Epithelial cell of proximal tubule (primary cell): ENCODE results near the gene ACTL8. TPM values are rescaled to one million over a fixed set of nuclear protein-coding genes. Genes with fewer than 3 reads are reported as not detected.
"Not testable (repeated sequence)": the region's sequence is repeated elsewhere in the genome, so short reads cannot be mapped to it uniquely, and the experiment has no call there.

ENCODE experiments used
- DNase-seq: peaks from one replicate; pipeline ENCODE4 v3.0.0-alpha.2; 2011; ENCODE audit warnings: low read depth
- H3K4me3 ChIP-seq: 2 replicates; pipeline ENCODE4 v1.5.1; 2011; ENCODE audit warnings: low read depth, mild to moderate bottlenecking, low read length
- CTCF ChIP-seq: conservative IDR thresholded peaks from 2 replicates; pipeline ENCODE4 v1.5.1; 2012; ENCODE audit warnings: low read depth, mild to moderate bottlenecking, low read length
- total RNA-seq: library from RNA; depleted of rRNA; stranded (reverse); fragments of >200 nt; gene quantifications from 2 replicates; pipeline ENCODE4 v1.2.3, GENCODE V29; 2015

The ACTL8 gene
- total RNA-seq, 1 donor from 2014 or later, result not detected

- H3K4me3 ChIP-seq, result no peak overlapping the region
- no peak for TF ChIP-seq CTCF
- no peak for DNase-seq
Observed at GRCh38 chr1:17741052-17741451, 14.1 kb upstream of the ACTL8 start.

- no peak for DNase-seq
- no peak for TF ChIP-seq CTCF
- no peak overlapping the region for H3K4me3 ChIP-seq
Observed at GRCh38 chr1:17742583-17742982, 12.6 kb upstream of the ACTL8 start.

- DNase-seq, result no peak
- no peak for TF ChIP-seq CTCF
Observed at GRCh38 chr1:17743008-17743647, 12.0 kb upstream of the ACTL8 start.

GRCh38 chr1:17743925-17744324 is 11.2 kb upstream of the ACTL8 start:
- no peak overlapping the region for H3K4me3 ChIP-seq
- no peak for DNase-seq
- no peak for TF ChIP-seq CTCF

More at GRCh38 chr1:17743008-17743647, 12.0 kb upstream of the ACTL8 start:
- H3K4me3 ChIP-seq, result no peak overlapping the region

GRCh38 chr1:17744666-17745478 is 10.3 kb upstream of the ACTL8 start:
- no peak for DNase-seq
- TF ChIP-seq CTCF, result peak; percentile 7
- H3K4me3 ChIP-seq, result no peak overlapping the region

GRCh38 chr1:17745479-17745955 is 9.6 kb upstream of the ACTL8 start:
- no peak for DNase-seq
- TF ChIP-seq CTCF, result no peak
- H3K4me3 ChIP-seq, result no peak overlapping the region

GRCh38 chr1:17746281-17746680 is 8.9 kb upstream of the ACTL8 start:
- not testable (repeated sequence) for DNase-seq

More at GRCh38 chr1:17746281-17746680, 8.9 kb upstream of the ACTL8 start:
- H3K4me3 ChIP-seq, result not testable (repeated sequence)
